RCC 7860 (cell line): ENCODE measurements around the gene CCDC61.

Source experiments
- DNase-seq: peaks from one replicate; pipeline ENCODE4 v3.0.0-alpha.2; 2015; ENCODE audit warnings: low spot score
- FAIRE-seq: peaks from 2 replicates; lab custom pipeline; 2012; peaks lifted over from hg19 to GRCh38; lab: Jason Lieb, UNC

Gene CCDC61

GRCh38 chr19:46036744-46037128 lies 41.5 kb downstream of the CCDC61 start:
- FAIRE-seq, result no peak
- no peak for DNase-seq

- FAIRE-seq (no peak), DNase-seq (no peak)
Observed at GRCh38 chr19:46040125-46040524, 44.9 kb downstream of the CCDC61 start.

- no peak for FAIRE-seq
- DNase-seq, result no peak
Observed at GRCh38 chr19:46040952-46041500, 45.8 kb downstream of the CCDC61 start, which contains the start of gene IGFL4. TSS of gene IGFL4 (minus strand) at chr19:46041002. CDS start at chr19:46040962, 40 bp downstream.

- FAIRE-seq (no peak), DNase-seq (no peak)
Observed at GRCh38 chr19:46042252-46042883, 47.1 kb downstream of the CCDC61 start.

DNA sequence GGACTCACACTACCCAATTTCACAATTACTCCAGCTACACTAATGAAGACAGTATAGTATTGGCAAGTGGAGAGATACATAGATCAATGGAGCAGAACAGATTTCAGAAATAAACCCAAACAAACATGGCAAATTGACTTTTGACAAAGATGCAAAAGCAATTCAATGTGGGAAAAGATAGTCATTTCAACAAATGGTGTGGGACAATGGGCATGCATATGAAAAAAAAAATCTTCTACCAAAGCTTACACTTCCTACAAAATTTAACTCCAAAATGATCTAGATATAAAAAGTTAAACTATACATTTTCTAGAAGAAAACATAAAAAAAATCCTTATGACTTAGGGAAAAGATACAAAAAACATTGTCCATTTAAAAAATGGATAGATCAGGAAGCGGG lies 48.3 kb downstream of the CCDC61 start:
- FAIRE-seq (no peak), DNase-seq (no peak)

- no peak for FAIRE-seq
- DNase-seq, result no peak
Observed at GRCh38 chr19:46049597-46049996, 54.3 kb downstream of the CCDC61 start.

DNA sequence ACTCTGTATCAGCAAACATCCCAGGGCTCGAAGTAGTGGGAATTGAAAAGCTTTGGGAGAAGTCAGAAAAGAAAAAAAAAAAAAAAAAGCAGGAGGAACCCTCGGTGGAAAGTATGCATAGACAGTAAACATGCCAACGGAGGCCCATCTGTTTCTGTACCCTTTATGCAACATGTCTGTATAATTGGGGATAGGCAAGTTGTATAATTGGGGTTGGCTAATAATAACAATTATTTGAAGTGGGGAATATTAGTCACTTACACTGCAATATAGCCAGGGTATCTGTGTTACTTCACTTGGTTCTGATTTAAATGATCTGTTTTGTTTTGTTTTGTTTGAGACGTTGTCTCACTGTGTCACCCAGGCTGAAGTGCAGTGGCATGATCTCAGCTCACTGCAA lies 57.6 kb downstream of the CCDC61 start:
- FAIRE-seq (no peak), DNase-seq (no peak)

- no peak for FAIRE-seq
- no peak for DNase-seq
Observed at GRCh38 chr19:46056536-46056935, 61.3 kb downstream of the CCDC61 start.

GRCh38 chr19:46058778-46059177 lies 63.5 kb downstream of the CCDC61 start:
- FAIRE-seq (no peak), DNase-seq (no peak)

GRCh38 chr19:46060012-46060411 lies 64.7 kb downstream of the CCDC61 start:
- no peak for FAIRE-seq
- no peak for DNase-seq

GRCh38 chr19:46063201-46063600 lies 67.9 kb downstream of the CCDC61 start:
- FAIRE-seq, result no peak
- DNase-seq, result no peak

GRCh38 chr19:46065486-46066071 lies 70.3 kb downstream of the CCDC61 start:
- FAIRE-seq (no peak), DNase-seq (no peak)

DNA sequence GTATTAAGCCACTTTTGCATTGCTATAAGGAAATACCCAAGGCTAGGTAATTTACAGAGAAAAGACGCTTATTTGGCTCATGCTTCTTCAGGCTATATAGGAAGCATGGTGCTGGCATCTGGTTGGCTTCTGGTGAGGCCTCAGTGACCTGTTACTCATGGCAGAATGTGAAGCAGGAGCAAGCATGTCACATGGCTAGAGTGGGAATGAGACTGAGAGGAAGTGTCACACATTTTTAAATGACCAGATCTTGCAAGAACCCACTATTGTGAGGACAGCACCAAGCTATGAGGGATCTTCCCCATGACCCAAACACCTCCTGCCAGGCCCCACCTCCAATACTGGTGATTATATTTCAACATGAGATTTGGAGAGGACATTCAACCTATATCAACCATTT lies 71.2 kb downstream of the CCDC61 start:
- FAIRE-seq (no peak), DNase-seq (no peak)

DNA sequence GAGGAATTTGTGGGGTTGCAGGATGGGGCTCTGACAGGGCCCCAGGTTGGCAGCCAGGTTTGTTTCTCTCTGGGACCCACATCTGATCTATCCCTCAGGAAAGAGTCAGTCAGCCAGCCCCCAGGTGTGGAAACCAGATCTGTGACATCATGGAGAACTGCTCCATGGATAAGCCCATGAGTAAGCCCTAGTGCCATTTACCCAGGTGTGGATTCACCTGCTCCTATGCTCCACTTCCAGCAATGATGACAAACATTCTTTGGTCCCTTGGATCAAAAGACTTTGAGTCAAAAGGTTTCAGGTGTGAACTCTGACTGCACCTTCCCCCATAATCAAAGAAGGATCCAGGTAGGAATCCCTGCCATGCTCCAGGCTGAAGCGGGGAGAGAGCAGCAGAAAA lies 72.4 kb downstream of the CCDC61 start:
- FAIRE-seq (no peak), DNase-seq (no peak)
